ENCODE data around the gene CSNK2B.
A peak's percentile ranks its signal among the peaks of the same experiment; 100 is the strongest.

Gene CSNK2B

GRCh38 chr6:31711233-31711632, 45.4 kb downstream of the CSNK2B start:
- no peak for DNase-seq (ENCODE audit: low spot score)

- DNase-seq (ENCODE audit: low spot score), result no peak
Measured at GRCh38 chr6:31712296-31712695, 46.4 kb downstream of the CSNK2B start.

GRCh38 chr6:31713465-31713864, 47.6 kb downstream of the CSNK2B start:
- DNase-seq (ENCODE audit: low spot score), result no peak

- no peak for DNase-seq (ENCODE audit: low spot score)
Measured at GRCh38 chr6:31713991-31714684, 48.3 kb downstream of the CSNK2B start.

DNA sequence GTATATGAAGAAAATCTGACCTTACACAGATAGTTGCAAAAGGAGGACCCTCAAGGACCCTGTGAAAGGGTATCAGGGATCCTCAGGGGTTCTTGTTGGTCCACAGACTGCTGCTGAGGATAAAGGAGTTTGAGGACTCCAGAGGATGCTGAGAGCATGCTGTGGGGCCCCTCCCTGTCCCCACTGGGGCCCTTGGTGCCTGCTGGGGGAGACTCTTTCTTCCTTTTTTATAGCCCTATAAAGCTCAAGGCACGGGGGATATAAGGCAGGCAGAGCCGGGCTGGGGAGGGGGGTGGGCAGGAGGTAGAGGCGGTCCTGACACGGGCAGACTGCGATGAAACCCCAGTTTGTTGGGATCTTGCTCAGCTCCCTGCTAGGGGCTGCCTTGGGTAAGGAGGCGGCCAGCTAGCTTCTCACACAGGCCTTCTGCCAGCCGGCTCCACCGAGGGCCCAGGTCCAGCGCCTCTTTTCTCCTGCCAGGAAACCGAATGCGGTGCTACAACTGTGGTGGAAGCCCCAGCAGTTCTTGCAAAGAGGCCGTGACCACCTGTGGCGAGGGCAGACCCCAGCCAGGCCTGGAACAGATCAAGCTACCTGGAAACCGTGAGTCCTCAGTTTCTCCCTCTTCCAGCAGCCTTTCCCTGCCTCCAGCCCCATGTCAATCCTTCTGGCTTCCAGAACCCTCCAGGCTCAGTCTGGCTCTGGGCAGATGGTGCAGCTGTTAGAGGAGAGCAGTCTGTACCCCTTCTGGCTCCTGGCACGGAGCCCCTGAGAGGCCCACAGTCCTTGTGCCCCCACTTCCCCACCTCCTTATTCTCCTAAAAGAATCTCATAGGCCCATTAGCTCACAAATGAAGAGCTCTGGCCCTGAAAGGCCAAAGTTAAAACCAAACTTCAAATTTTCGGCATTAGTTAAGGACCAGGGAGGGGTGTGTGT, 49.4 kb downstream of the CSNK2B start, which contains the start of gene LY6G6D:
Gene LY6G6D (plus strand): TSS at position 327 of the 937 bp plus-strand sequence. CDS start 8 bp downstream, at position 335.
- no peak for DNase-seq (ENCODE audit: low spot score)

DNA sequence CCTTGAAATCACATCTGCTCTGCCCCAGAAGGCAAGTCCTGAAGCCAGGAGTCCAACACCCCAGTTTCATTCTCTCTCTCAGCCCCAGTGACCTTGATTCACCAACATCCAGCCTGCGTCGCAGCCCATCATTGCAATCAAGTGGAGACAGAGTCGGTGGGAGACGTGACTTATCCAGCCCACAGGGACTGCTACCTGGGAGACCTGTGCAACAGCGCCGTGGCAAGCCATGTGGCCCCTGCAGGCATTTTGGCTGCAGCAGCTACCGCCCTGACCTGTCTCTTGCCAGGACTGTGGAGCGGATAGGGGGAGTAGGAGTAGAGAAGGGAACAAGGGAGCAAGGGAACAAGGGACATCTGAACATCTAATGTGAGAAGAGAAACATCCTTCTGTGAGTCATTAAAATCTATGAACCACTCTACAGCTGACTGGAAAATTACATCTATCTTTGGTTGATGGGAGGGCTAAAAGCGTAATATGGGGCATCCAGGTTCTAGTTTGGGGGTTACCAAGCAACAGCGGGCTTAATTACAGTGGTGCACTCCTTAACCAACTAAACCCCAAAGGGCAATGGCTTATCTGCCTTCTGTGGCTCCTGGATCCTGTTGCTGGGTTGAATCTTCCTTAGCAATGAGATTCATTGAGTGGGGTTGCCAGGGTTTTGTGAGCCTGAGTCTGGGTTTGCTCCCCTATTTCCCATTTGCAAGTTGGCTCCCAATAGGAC, 51.8 kb downstream of the CSNK2B start:
- peak; percentile 48 for DNase-seq (ENCODE audit: low spot score)

GRCh38 chr6:31718265-31718664, 52.4 kb downstream of the CSNK2B start:
- DNase-seq (ENCODE audit: low spot score), result no peak

GRCh38 chr6:31719001-31719400, 53.1 kb downstream of the CSNK2B start:
- no peak for DNase-seq (ENCODE audit: low spot score)
